GM12878 (cell line): Measurements from ENCODE around the gene EPHA10. TPM values are rescaled to one million over a fixed set of nuclear protein-coding genes. Genes with fewer than 3 reads are reported as not detected.

Experiments
- ATAC-seq: fragments of 200-7000 bp; cut with Tn5 transposase; 3 replicates; pipeline ENCODE4 v1.9.1; 2020; ENCODE audit warnings: mild to moderate bottlenecking, moderate library complexity
- BruUV-seq: library from RNA; stranded (reverse); fragments of 400-500 nt; replicated peaks from 2 replicates; lab custom pipeline; 2021; lab: Mats Ljungman, UMichigan
- CTCF ChIA-PET: fragments of 300-600 bp; sonication (Branson Sonifier 250); formaldehyde crosslinking; extraction: SDS; loops from one replicate; lab custom pipeline; 2021; ENCODE audit warnings: inconsistent platforms; lab: Yijun Ruan, JAX
- POLR2A ChIA-PET: fragments of 350-600 bp; formaldehyde crosslinking; extraction: SDS; loops from one replicate; lab custom pipeline; 2021; ENCODE audit warnings: inconsistent platforms; lab: Charles Lee
- RAD21 ChIA-PET: fragments of 300-600 bp; sonication (Branson Sonifier 250); formaldehyde crosslinking; loops from one replicate; lab custom pipeline; 2023; ENCODE audit warnings: antibody characterized with exemption; ENCODE audit not compliant: unreplicated experiment; lab: Charles Lee
- SMC1A ChIA-PET: fragments of 300-600 bp; sonication (Branson Sonifier 250); formaldehyde crosslinking; loops from one replicate; lab custom pipeline; 2023; ENCODE audit not compliant: unreplicated experiment, uncharacterized antibody; lab: Charles Lee
- DNase-seq: peaks from one replicate; pipeline ENCODE4 v3.0.0-alpha.2; 2011; ENCODE audit warnings: low read depth, low spot score
- FAIRE-seq: peaks from 3 replicates; lab custom pipeline; 2011; peaks lifted over from hg19 to GRCh38; lab: Jason Lieb, UNC
- H2AFZ ChIP-seq: 2 replicates; pipeline ENCODE4 v1.6.0; 2011; ENCODE audit warnings: low read depth, low read length, control low read depth; ENCODE audit not compliant: control insufficient read depth
- H3K27ac ChIP-seq: 2 replicates; pipeline ENCODE4 v1.5.1; 2011; ENCODE audit warnings: control low read depth; ENCODE audit not compliant: control insufficient read depth, insufficient read depth
- H3K27me3 ChIP-seq, 2 experiments: replicated peaks in 1 of 2; 2 replicates each; pipeline versions ENCODE4 v1.6.0 to v1.6.1; 2011; ENCODE audit warnings: low read length in 1 of 2; ENCODE audit not compliant: control insufficient read depth in 2 of 2, insufficient read depth in 2 of 2
- H3K36me3 ChIP-seq, 2 experiments: 2 replicates each; pipeline ENCODE4 v1.5.1; 2011; ENCODE audit warnings: low read length in 1 of 2; ENCODE audit not compliant: control insufficient read depth in 2 of 2, insufficient read depth in 2 of 2
- H3K4me1 ChIP-seq: 2 replicates; pipeline ENCODE4 v1.6.1; 2011; ENCODE audit warnings: mild to moderate bottlenecking, low read length, moderate library complexity, mixed read lengths; ENCODE audit not compliant: control insufficient read depth, insufficient read depth
- H3K4me2 ChIP-seq: 2 replicates; pipeline ENCODE4 v1.6.0; 2011; ENCODE audit warnings: control low read depth; ENCODE audit not compliant: control insufficient read depth, insufficient read depth
- H3K4me3 ChIP-seq: fragments of 200-600 bp; sonication (generic); 2 replicates; pipeline ENCODE4 v1.5.1; 2016
- H3K79me2 ChIP-seq: 2 replicates; pipeline ENCODE4 v1.6.0; 2011; ENCODE audit warnings: low read length; ENCODE audit not compliant: control insufficient read depth, insufficient read depth
- H3K9ac ChIP-seq: 2 replicates; pipeline ENCODE4 v1.8.0; 2011; ENCODE audit warnings: low read length, control low read depth, mixed read lengths; ENCODE audit not compliant: control insufficient read depth, insufficient read depth
- H3K9me3 ChIP-seq: replicated peaks from 3 replicates; pipeline ENCODE4 v1.5.1; 2011; ENCODE audit warnings: mild to moderate bottlenecking, low read length; ENCODE audit not compliant: control insufficient read depth, insufficient read depth
- H4K20me1 ChIP-seq: 2 replicates; pipeline ENCODE4 v1.6.0; 2011; ENCODE audit not compliant: control insufficient read depth, insufficient read depth
- HDAC6 ChIP-seq: fragments of 200-600 bp; sonication (generic); IDR thresholded peaks from one replicate; pipeline ENCODE4 v1.8.0; 2017; ENCODE audit warnings: antibody characterized with exemption; ENCODE audit not compliant: unreplicated experiment
- NR2F1 ChIP-seq: fragments of 450-650 bp; conservative IDR thresholded peaks from 2 replicates; pipeline ENCODE4 v1.6.1; 2017; ENCODE audit warnings: mild to moderate bottlenecking
- RB1 ChIP-seq: fragments of 450-650 bp; formaldehyde crosslinking; IDR thresholded peaks from 2 replicates; pipeline ENCODE4 v1.6.1; 2017; ENCODE audit warnings: mild to moderate bottlenecking, borderline replicate concordance
- YBX1 ChIP-seq: fragments of 450-650 bp; IDR thresholded peaks from 2 replicates; pipeline ENCODE4 v1.6.1; 2016; ENCODE audit warnings: antibody characterized with exemption
- WGBS: methylation state at CpG from one replicate; pipeline ENCODE4 v1.1.6; 2016; ENCODE audit warnings: low lambda C conversion rate; ENCODE audit not compliant: insufficient replicate concordance, insufficient coverage; ENCODE audit errors: missing lambda C conversion rate; 5-methylcytosine and 5-hydroxymethylcytosine counted together
- in situ Hi-C: fragments of 300-500 bp; cut with MboI; formaldehyde crosslinking; loops from 9 replicates; pipeline ENCODE4 v1.14.3; 2018; ENCODE audit warnings: mixed read lengths
- intact Hi-C: fragments of 100-400 bp; cut with micrococcal nuclease; formaldehyde crosslinking; loops from one replicate; pipeline ENCODE4 v1.14.2; 2022; ENCODE audit not compliant: unreplicated experiment
- polyA plus RNA-seq, 11 experiments: library from polyadenylated mRNA; depleted of rRNA in 4 of 11; unstranded in 6 of 11; stranded (reverse) in 5 of 11; fragments of >200 nt; fragmentation: Nextera tagmentation in 4 of 11; fragmentation: Illumina TruSeq in 1 of 11; extraction: Ambion mirVana in 4 of 11; extraction: Trizol in 1 of 11; gene quantifications; 1 replicate in 1 of 11; 2 replicates in 10 of 11; pipeline versions ENCODE4 v1.2.1 to v1.2.3, GENCODE V29; 2011 to 2016; ENCODE audit warnings: inconsistent platforms in 2 of 11, missing spikeins in 2 of 11, low read depth in 1 of 11
- total RNA-seq, 4 experiments: library from RNA; depleted of rRNA in 3 of 4; stranded (reverse); fragments of >200 nt in 3 of 4; fragmentation: Illumina TruSeq in 1 of 4; extraction: Trizol in 1 of 4; gene quantifications; 2 replicates each; pipeline versions ENCODE4 v1.2.1 to v1.2.3, GENCODE V29; 2013 to 2021
- TF ChIP-seq, protein P1 (sequence below): fragments of 450-650 bp; IDR thresholded peaks from 2 replicates; pipeline ENCODE4 v1.6.1; 2016; ENCODE audit warnings: mild to moderate bottlenecking
- TF ChIP-seq, protein P2 (sequence below): fragments of 450-650 bp; IDR thresholded peaks from 2 replicates; pipeline ENCODE4 v1.6.1; 2017; ENCODE audit warnings: borderline replicate concordance

The EPHA10 gene
- total and polyA plus RNA-seq, 10 of the 15 experiments (the other 5 are each of a cell fraction or from before 2014, with no cell fraction given): 0.05 to 0.06 TPM; not detected in 8

DNA sequence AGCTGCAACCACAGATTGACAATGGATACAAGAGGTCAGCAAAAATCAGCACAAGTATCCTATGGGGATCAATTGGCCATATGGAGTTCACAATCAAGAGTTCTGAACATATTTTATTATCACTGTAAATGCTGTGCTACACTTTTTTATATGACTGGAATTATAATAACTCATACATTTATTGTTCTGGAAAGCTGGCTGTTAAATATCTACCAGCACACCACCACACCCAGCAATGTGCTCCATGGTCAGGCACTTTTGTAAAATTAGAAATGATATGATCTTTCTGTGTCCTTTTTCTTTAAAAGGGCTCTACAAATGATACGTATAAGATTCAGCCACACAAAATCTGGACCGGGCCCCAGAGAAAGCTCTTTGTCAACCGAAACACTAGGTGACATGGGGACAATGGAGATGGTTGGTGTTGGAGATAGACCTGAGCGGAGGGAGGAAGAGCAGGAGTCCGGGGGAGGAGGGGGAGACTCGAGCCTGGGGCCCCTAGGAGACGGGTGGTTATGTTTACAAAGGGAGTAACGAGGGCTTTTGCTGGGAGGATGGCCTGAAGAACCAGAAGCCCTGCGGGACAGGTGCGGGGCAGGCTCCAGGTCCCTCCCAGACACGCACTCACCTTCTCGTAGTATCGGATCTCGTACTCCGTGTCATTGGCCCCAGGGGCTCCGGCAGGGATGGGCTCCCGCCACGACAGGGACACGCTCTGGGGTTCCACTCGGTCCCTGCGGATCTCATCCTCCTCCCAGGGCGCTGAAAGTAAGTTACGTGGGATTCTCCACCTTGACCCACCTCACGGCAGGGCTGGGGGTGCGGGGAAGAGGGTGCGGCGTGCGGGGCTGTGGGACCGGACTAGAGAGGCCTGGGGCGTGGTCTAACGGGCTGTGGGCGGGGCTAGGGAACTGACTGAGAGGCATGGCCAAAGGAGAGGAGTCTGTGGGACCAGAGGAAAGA, 30.0 kb downstream of the EPHA10 start:
- ChIA-PET SMC1A (no interaction called here), CTCF (no interaction called here), POLR2A (no interaction called here), RAD21 (no interaction called here)
- DNase-seq: no peak
- in situ Hi-C loops (no loop called here), intact Hi-C loops (no loop called here)
- Histone ChIP-seq H3K27me3 (peaks cover 0 to under 1% of the 10 kb centered on the region in 2 experiments), H3K4me2 (no peak overlapping the region; the same call in 1 of the 2 replicates), H3K9me3 (no peaks in the 10 kb centered on the region; the same call in 2 of the 3 replicates), H3K27ac (no peak overlapping the region), H3K79me2 (no peaks in the 10 kb centered on the region), H3K9ac (no peak overlapping the region), H3K4me1 (no peaks in the 10 kb centered on the region), H2AFZ (no peak overlapping the region), H3K4me3 (no peak overlapping the region), H3K36me3 (no peaks in the 10 kb centered on the region), H4K20me1 (no peaks in the 10 kb centered on the region)
- ATAC-seq: no peak
- BruUV-seq: no TSS peak
- 34% methylated on average over 28 of the region's 32 CpGs for WGBS
- no peak for FAIRE-seq
- TF ChIP-seq, protein P1, sequence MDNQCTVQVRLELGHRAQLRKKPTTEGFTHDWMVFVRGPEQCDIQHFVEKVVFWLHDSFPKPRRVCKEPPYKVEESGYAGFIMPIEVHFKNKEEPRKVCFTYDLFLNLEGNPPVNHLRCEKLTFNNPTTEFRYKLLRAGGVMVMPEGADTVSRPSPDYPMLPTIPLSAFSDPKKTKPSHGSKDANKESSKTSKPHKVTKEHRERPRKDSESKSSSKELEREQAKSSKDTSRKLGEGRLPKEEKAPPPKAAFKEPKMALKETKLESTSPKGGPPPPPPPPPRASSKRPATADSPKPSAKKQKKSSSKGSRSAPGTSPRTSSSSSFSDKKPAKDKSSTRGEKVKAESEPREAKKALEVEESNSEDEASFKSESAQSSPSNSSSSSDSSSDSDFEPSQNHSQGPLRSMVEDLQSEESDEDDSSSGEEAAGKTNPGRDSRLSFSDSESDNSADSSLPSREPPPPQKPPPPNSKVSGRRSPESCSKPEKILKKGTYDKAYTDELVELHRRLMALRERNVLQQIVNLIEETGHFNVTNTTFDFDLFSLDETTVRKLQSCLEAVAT: no peak
- TF ChIP-seq NR2F1: no peak
- TF ChIP-seq, all 136 proteins: peak for 0

DNA sequence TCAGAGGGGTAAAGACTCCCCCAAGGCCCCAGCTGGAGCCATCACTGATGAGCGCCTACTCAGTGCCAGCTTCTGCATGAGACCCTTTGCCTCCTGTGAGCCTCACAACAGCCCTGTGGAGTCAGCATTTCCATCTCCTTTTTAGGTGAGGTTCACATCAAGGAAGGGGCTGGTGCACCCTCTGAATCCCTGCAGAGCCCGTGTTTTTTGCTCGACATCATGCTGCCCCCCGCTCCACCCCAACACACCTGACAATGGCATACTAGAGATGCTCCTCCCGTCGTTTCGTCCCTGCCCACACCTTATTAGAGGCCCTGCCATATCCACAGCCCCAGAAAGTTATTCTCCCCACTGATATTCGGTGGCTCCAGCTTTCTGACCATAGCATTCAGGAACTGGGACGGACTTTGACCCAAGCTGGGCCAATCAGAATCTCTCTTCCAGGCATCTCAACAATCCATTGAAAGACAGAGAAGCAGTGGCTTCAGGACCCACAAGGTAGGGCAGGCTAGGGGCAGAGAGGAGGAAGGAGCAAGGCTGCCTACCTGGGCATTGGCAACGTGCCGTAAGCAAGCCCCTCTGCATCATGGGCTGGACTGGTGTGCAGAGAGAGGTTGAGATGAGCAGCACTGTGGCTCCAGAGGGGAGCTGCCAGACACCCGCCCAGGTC, 32.7 kb downstream of the EPHA10 start:
- BruUV-seq: no TSS peak
- CTCF ChIA-PET: no interaction called here

More for the DNA sequence above, 32.7 kb downstream of the EPHA10 start:
- peaks cover 0 to 2% of the 10 kb centered on the region in 2 experiments for H3K27me3 ChIP-seq
- no peak overlapping the region for H3K9ac ChIP-seq
- H4K20me1 ChIP-seq: no peaks in the 10 kb centered on the region
- intact Hi-C loops (no loop called here), in situ Hi-C loops (no loop called here)
- ChIA-PET POLR2A (no interaction called here), RAD21 (no interaction called here)
- ATAC-seq (no peak), DNase-seq (no peak), FAIRE-seq (no peak)
- no peaks in the 10 kb centered on the region; the same call in 2 of the 3 replicates for H3K9me3 ChIP-seq
- WGBS: 47% methylated on average over 12 of the region's 12 CpGs
- H3K79me2 ChIP-seq: no peaks in the 10 kb centered on the region
- H3K4me2 ChIP-seq: no peak overlapping the region
- no peak overlapping the region for H2AFZ ChIP-seq
- TF ChIP-seq YBX1 (no peak), RB1 (no peak), HDAC6 (no peak)
- TF ChIP-seq, protein P1: no peak
- TF ChIP-seq, protein P2, sequence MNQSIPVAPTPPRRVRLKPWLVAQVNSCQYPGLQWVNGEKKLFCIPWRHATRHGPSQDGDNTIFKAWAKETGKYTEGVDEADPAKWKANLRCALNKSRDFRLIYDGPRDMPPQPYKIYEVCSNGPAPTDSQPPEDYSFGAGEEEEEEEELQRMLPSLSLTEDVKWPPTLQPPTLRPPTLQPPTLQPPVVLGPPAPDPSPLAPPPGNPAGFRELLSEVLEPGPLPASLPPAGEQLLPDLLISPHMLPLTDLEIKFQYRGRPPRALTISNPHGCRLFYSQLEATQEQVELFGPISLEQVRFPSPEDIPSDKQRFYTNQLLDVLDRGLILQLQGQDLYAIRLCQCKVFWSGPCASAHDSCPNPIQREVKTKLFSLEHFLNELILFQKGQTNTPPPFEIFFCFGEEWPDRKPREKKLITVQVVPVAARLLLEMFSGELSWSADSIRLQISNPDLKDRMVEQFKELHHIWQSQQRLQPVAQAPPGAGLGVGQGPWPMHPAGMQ: no peak
- TF ChIP-seq, all 136 proteins: peak for 0
- Histone ChIP-seq H3K27ac (no peak overlapping the region), H3K36me3 (no peaks in the 10 kb centered on the region), H3K4me3 (no peak overlapping the region), H3K4me1 (no peaks in the 10 kb centered on the region)
- SMC1A ChIA-PET: no interaction called here
